ENCODE data around the gene SNX5. TPM values are rescaled to one million over a fixed set of nuclear protein-coding genes. Genes with fewer than 3 reads are reported as not detected.
A peak's percentile ranks its signal among the peaks of the same experiment; 100 is the strongest.

The SNX5 gene
- total and polyA plus RNA-seq, 9 of the 15 experiments (the other 6 are each of a cell fraction or from before 2014, with no cell fraction given): 53.5 to 276 (median 160) TPM

DNA sequence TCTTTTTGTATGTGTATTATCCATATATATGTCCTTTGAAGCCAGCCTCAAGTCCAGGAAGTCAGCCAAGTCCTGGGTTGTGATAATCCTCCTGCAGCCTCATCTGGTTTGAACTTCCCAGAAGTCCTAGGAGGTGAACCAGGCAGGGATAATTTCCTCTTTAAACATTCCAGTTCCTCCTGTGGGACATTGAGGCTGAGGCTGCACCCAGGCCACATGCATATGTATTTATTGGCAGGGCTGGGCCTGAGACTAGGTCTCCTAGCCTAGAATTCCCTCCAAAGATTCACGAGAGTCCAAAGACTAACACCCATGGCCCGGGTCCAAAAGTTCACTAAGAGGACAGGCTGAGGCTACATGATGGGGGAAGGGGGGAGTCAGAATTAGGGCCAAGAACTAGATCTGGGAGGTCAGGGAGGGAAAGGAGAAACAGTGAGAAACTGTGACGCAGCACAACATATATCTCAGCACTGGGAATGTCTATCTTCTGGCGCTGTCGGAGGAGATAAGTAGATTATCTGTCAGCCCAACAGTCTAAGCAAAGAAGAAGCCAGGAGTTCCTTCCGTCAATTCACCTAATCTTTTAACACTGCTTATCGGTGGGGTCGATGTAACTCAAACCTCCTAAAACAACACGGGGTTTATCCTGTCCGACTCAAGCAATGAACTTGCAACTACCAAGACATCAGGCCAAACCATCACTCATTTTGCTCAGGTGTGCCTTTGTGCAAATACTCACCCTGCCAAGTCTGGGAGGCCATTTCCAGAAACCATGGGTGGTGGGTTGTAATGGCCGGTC lies 43.3 kb downstream of the SNX5 start (continued):
- TF ChIP-seq, protein P1, sequence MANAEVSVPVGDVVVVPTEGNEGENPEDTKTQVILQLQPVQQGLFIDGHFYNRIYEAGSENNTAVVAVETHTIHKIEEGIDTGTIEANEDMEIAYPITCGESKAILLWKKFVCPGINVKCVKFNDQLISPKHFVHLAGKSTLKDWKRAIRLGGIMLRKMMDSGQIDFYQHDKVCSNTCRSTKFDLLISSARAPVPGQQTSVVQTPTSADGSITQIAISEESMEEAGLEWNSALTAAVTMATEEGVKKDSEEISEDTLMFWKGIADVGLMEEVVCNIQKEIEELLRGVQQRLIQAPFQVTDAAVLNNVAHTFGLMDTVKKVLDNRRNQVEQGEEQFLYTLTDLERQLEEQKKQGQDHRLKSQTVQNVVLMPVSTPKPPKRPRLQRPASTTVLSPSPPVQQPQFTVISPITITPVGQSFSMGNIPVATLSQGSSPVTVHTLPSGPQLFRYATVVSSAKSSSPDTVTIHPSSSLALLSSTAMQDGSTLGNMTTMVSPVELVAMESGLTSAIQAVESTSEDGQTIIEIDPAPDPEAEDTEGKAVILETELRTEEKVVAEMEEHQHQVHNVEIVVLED (CRISPR knock-in tag; IDR thresholded peaks at IDR 0.05): no peak
- no peak for TF ChIP-seq ZNF75A (CRISPR knock-in tag; IDR thresholded peaks at IDR 0.05)
- 0 out of 2 replicates have a peak, but pooled peaks have one; percentile 8 for TF ChIP-seq BCOR (IDR thresholded peaks at IDR 0.05)
- TF ChIP-seq ZNF79 (CRISPR knock-in tag; IDR thresholded peaks at IDR 0.05; ENCODE audit: low read depth): no peak
- peak; percentile 64 for TF ChIP-seq STAT5A (IDR thresholded peaks at IDR 0.05; ENCODE audit: borderline replicate concordance, low read length)
- no peak for TF ChIP-seq ZBTB17 (CRISPR knock-in tag; IDR thresholded peaks at IDR 0.05)
- TF ChIP-seq DIDO1 (tag; IDR thresholded peaks at IDR 0.05; ENCODE audit: low read depth): no peak
- TF ChIP-seq, protein P2, sequence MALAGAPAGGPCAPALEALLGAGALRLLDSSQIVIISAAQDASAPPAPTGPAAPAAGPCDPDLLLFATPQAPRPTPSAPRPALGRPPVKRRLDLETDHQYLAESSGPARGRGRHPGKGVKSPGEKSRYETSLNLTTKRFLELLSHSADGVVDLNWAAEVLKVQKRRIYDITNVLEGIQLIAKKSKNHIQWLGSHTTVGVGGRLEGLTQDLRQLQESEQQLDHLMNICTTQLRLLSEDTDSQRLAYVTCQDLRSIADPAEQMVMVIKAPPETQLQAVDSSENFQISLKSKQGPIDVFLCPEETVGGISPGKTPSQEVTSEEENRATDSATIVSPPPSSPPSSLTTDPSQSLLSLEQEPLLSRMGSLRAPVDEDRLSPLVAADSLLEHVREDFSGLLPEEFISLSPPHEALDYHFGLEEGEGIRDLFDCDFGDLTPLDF (CRISPR knock-in tag; IDR thresholded peaks at IDR 0.05): no peak
- no peak for TF ChIP-seq HDAC8 (tag; IDR thresholded peaks at IDR 0.05)
- 0 out of 2 replicates have a peak, but pooled peaks have one; percentile 26 for TF ChIP-seq JUN (IDR thresholded peaks at IDR 0.05; ENCODE audit: borderline replicate concordance, low read depth, low read length)
- TF ChIP-seq JUN (CRISPR knock-in tag; IDR thresholded peaks at IDR 0.05; ENCODE audit: borderline replicate concordance): no peak
- no peak for TF ChIP-seq TCF7L2 (IDR thresholded peaks at IDR 0.05; ENCODE audit: low read depth, low read length)
- TF ChIP-seq SMARCC2 (IDR thresholded peaks at IDR 0.05; ENCODE audit: low read depth): peak; percentile 80; the same call in 1 of the 2 replicates
- no peak for TF ChIP-seq NCOA6 (IDR thresholded peaks at IDR 0.05)
- TF ChIP-seq KDM2B (CRISPR knock-in tag; IDR thresholded peaks at IDR 0.05): no peak
- TF ChIP-seq ZNF76 (CRISPR knock-in tag; IDR thresholded peaks at IDR 0.05; ENCODE audit: borderline replicate concordance): no peak
- TF ChIP-seq DPF2 (IDR thresholded peaks at IDR 0.05): peak; percentile 96
- no peak for TF ChIP-seq FOSL1 (tag; conservative IDR thresholded peaks at IDR 0.05)
- TF ChIP-seq ZNF282 (CRISPR knock-in tag; IDR thresholded peaks at IDR 0.05): no peak
- TF ChIP-seq SMAD3 (CRISPR knock-in tag; conservative IDR thresholded peaks at IDR 0.05): no peak
- TF ChIP-seq, protein P3, sequence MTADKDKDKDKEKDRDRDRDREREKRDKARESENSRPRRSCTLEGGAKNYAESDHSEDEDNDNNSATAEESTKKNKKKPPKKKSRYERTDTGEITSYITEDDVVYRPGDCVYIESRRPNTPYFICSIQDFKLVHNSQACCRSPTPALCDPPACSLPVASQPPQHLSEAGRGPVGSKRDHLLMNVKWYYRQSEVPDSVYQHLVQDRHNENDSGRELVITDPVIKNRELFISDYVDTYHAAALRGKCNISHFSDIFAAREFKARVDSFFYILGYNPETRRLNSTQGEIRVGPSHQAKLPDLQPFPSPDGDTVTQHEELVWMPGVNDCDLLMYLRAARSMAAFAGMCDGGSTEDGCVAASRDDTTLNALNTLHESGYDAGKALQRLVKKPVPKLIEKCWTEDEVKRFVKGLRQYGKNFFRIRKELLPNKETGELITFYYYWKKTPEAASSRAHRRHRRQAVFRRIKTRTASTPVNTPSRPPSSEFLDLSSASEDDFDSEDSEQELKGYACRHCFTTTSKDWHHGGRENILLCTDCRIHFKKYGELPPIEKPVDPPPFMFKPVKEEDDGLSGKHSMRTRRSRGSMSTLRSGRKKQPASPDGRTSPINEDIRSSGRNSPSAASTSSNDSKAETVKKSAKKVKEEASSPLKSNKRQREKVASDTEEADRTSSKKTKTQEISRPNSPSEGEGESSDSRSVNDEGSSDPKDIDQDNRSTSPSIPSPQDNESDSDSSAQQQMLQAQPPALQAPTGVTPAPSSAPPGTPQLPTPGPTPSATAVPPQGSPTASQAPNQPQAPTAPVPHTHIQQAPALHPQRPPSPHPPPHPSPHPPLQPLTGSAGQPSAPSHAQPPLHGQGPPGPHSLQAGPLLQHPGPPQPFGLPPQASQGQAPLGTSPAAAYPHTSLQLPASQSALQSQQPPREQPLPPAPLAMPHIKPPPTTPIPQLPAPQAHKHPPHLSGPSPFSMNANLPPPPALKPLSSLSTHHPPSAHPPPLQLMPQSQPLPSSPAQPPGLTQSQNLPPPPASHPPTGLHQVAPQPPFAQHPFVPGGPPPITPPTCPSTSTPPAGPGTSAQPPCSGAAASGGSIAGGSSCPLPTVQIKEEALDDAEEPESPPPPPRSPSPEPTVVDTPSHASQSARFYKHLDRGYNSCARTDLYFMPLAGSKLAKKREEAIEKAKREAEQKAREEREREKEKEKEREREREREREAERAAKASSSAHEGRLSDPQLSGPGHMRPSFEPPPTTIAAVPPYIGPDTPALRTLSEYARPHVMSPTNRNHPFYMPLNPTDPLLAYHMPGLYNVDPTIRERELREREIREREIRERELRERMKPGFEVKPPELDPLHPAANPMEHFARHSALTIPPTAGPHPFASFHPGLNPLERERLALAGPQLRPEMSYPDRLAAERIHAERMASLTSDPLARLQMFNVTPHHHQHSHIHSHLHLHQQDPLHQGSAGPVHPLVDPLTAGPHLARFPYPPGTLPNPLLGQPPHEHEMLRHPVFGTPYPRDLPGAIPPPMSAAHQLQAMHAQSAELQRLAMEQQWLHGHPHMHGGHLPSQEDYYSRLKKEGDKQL (CRISPR knock-in tag; IDR thresholded peaks at IDR 0.05; ENCODE audit: borderline replicate concordance): no peak
- no peak for TF ChIP-seq TAF7 (tag; IDR thresholded peaks at IDR 0.05)

Data from K562 (cell line).